HG03175 (cell line): ENCODE results near the gene CCDC12.
A peak's percentile ranks its signal among the peaks of the same experiment; 100 is the strongest.
"Not testable (repeated sequence)": the region's sequence is repeated elsewhere in the genome, so short reads cannot be mapped to it uniquely, and the experiment has no call there.

ENCODE experiments used
- ATAC-seq: cut with Tn5 transposase; IDR thresholded peaks from one replicate; pipeline ENCODE4 v1.9.1; 2021; ENCODE audit warnings: mild to moderate bottlenecking, moderate library complexity; ENCODE audit not compliant: unreplicated experiment

Gene CCDC12

GRCh38 chr3:46926039-46926438, 50.5 kb downstream of the CCDC12 start:
- no peak for ATAC-seq

GRCh38 chr3:46925585-46925934, 51.0 kb downstream of the CCDC12 start:
- ATAC-seq, result no peak

- no peak for ATAC-seq
These were observed 51.5 kb downstream of the CCDC12 start for GRCh38 chr3:46924921-46925584.

- ATAC-seq, result no peak
These were observed 52.8 kb downstream of the CCDC12 start for GRCh38 chr3:46923559-46924350.

GRCh38 chr3:46922871-46923558, 53.5 kb downstream of the CCDC12 start:
- no peak for ATAC-seq

GRCh38 chr3:46922426-46922825, 54.1 kb downstream of the CCDC12 start:
- no peak for ATAC-seq

GRCh38 chr3:46921871-46922271, 54.7 kb downstream of the CCDC12 start:
- no peak for ATAC-seq

GRCh38 chr3:46921041-46921440, 55.5 kb downstream of the CCDC12 start:
- no peak for ATAC-seq

GRCh38 chr3:46918634-46919033, 57.9 kb downstream of the CCDC12 start:
- no peak for ATAC-seq

- ATAC-seq, result no peak
These were observed 58.3 kb downstream of the CCDC12 start for GRCh38 chr3:46918202-46918601.

GRCh38 chr3:46917257-46917656, 59.3 kb downstream of the CCDC12 start:
- ATAC-seq, result no peak

GRCh38 chr3:46916799-46917198, 59.7 kb downstream of the CCDC12 start:
- ATAC-seq, result no peak

GRCh38 chr3:46916278-46916677, 60.3 kb downstream of the CCDC12 start:
- no peak for ATAC-seq

GRCh38 chr3:46915297-46915822, 61.2 kb downstream of the CCDC12 start:
- ATAC-seq, result no peak

GRCh38 chr3:46914849-46915248, 61.7 kb downstream of the CCDC12 start:
- ATAC-seq, result no peak

GRCh38 chr3:46913644-46914043, 62.9 kb downstream of the CCDC12 start:
- ATAC-seq, result no peak

- no peak for ATAC-seq
These were observed 63.6 kb downstream of the CCDC12 start for GRCh38 chr3:46912986-46913385.

- not testable (repeated sequence) for ATAC-seq
These were observed 65.6 kb downstream of the CCDC12 start for GRCh38 chr3:46910914-46911313.

- ATAC-seq, result no peak
These were observed 66.3 kb downstream of the CCDC12 start for GRCh38 chr3:46910166-46910760.

GRCh38 chr3:46909535-46910161, 66.9 kb downstream of the CCDC12 start:
- peak; percentile 66 for ATAC-seq
